ENCODE data around the gene HOXC4.

HOXC4 gene

GRCh38 chr12:54058128-54058768 is 4.6 kb downstream of the HOXC4 start:
- no peak for TF ChIP-seq CTCF (IDR thresholded peaks at IDR 0.05)
- no peak overlapping the region for H3K27ac ChIP-seq
- H3K4me3 ChIP-seq, result no peak overlapping the region
- no peak for DNase-seq (ENCODE audit: low spot score)

- no peak overlapping the region for H3K27ac ChIP-seq
- no peak for TF ChIP-seq CTCF (IDR thresholded peaks at IDR 0.05)
- DNase-seq (ENCODE audit: low spot score), result no peak
- no peak overlapping the region for H3K4me3 ChIP-seq
Observed at GRCh38 chr12:54059668-54060067, 6.0 kb downstream of the HOXC4 start.

- TF ChIP-seq CTCF (IDR thresholded peaks at IDR 0.05), result no peak
- DNase-seq (ENCODE audit: low spot score), result no peak
- H3K27ac ChIP-seq, result no peak overlapping the region
- no peak overlapping the region for H3K4me3 ChIP-seq
Observed at GRCh38 chr12:54060174-54060974, 6.7 kb downstream of the HOXC4 start.

GRCh38 chr12:54060975-54061778 is 7.5 kb downstream of the HOXC4 start:
- no peak for TF ChIP-seq CTCF (IDR thresholded peaks at IDR 0.05)
- no peak overlapping the region for H3K27ac ChIP-seq
- DNase-seq (ENCODE audit: low spot score), result no peak
- no peak overlapping the region for H3K4me3 ChIP-seq

GRCh38 chr12:54065677-54066076 is 12.0 kb downstream of the HOXC4 start:
- Histone ChIP-seq H3K27ac (no peak overlapping the region), H3K4me3 (no peak overlapping the region)
- TF ChIP-seq CTCF (IDR thresholded peaks at IDR 0.05), result no peak
- no peak for DNase-seq (ENCODE audit: low spot score)

GRCh38 chr12:54066408-54066807 is 12.8 kb downstream of the HOXC4 start:
- no peak for DNase-seq (ENCODE audit: low spot score)
- TF ChIP-seq CTCF (IDR thresholded peaks at IDR 0.05), result no peak
- Histone ChIP-seq H3K4me3 (no peak overlapping the region), H3K27ac (no peak overlapping the region)
